ENCODE results near the gene DNAH14. TPM values are rescaled to one million over a fixed set of nuclear protein-coding genes. Genes with fewer than 3 reads are reported as not detected.
"Not testable (repeated sequence)": the region's sequence is repeated elsewhere in the genome, so short reads cannot be mapped to it uniquely, and the experiment has no call there.

The DNAH14 gene
- total RNA-seq, 2 experiments from 2014 or later = 0.27 to 0.34 TPM

- Mint-ChIP-seq H3K9me3 (no peaks in the 10 kb centered on the region), H3K27ac (no peak overlapping the region), H3K27me3 (peaks cover 29% of the 10 kb centered on the region), H3K4me3 (no peak overlapping the region), H3K36me3 (ENCODE audit: low read depth) (no peaks in the 10 kb centered on the region), H3K4me1 (ENCODE audit: low read depth) (no peaks in the 10 kb centered on the region)
- H3K4me3 ChIP-seq (ENCODE audit: low read length) = no peak overlapping the region
- ATAC-seq (ENCODE audit: poor library complexity) = no peak
- intact Hi-C loops (cut with DNase I, micrococcal nuclease) = loop anchor here in 1 of 2 experiments (2.0 kb wide), 1 partner anchor 410 kb away; no protein-coding TSS in a partner anchor
- no peaks in the 10 kb centered on the region for H3K27me3 ChIP-seq (ENCODE audit: control insufficient read depth in 1 of 2, insufficient read depth in 2 of 2, low read length in 2 of 2)
- peak; percentile 58 for TF ChIP-seq CTCF (IDR thresholded peaks at IDR 0.05)
- H3K4me1 ChIP-seq (ENCODE audit: insufficient read depth, low read length) = no peaks in the 10 kb centered on the region
- DNase-seq = peak in 4 of 14 experiments; percentile 4 to 23 (median 16)
- CTCF ChIA-PET = interaction anchor here (1.4 to 1.5 kb wide), 2 partner anchors 10 to 409 kb away, joined by 3 to 18 read pairs; no protein-coding TSS in a partner anchor
- H3K36me3 ChIP-seq (ENCODE audit: insufficient read depth, low read length) = no peaks in the 10 kb centered on the region
- no peak overlapping the region for H3K27ac ChIP-seq (ENCODE audit: low read depth in 1 of 2, low read length in 2 of 2)
- POLR2A ChIA-PET = interaction anchor here (1.4 kb wide), 1 partner anchor 410 kb away, joined by 4 read pairs; no protein-coding TSS in a partner anchor
- no peaks in the 10 kb centered on the region for H3K9me3 ChIP-seq (ENCODE audit: control insufficient read depth in 1 of 2, insufficient read depth in 1 of 2, low read length in 2 of 2)
Observed at GRCh38 chr1:224922404-224923164, 6.9 kb upstream of the DNAH14 start.

DNA sequence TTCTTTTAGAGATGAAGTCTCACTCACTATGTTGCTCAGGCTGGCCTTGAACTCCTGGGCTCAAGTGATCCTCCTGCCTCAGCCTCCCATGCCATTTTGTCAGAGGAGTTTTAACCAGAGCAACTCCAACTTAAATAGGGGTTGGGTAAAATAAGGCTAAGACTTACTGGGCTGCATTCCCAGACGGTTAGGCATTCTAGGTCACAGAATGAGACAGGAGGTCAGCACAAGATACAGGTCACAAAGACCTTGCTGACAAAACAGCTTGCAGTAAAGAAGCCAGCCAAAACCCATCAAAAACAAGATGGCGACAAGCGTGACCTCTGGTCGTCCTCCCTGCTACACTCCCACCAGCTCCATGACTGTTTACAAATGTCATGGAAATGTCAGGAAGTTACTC is 5.7 kb upstream of the DNAH14 start:
- H3K27ac Mint-ChIP-seq = no peak overlapping the region
- H3K27me3 ChIP-seq (ENCODE audit: control insufficient read depth in 1 of 2, insufficient read depth in 2 of 2, low read length in 2 of 2) = no peaks in the 10 kb centered on the region
- ATAC-seq (ENCODE audit: poor library complexity) (no peak), DNase-seq (no peak)
- no peaks in the 10 kb centered on the region for H3K4me1 ChIP-seq (ENCODE audit: insufficient read depth, low read length)
- H3K4me1 Mint-ChIP-seq (ENCODE audit: low read depth) = no peaks in the 10 kb centered on the region
- no peaks in the 10 kb centered on the region for H3K36me3 ChIP-seq (ENCODE audit: insufficient read depth, low read length)
- ChIA-PET CTCF (interaction anchor here (1.5 kb wide), 1 partner anchor 11 kb away, joined by 3 read pairs; no protein-coding TSS in a partner anchor), POLR2A (no interaction called here)
- H3K27ac ChIP-seq (ENCODE audit: low read depth in 1 of 2, low read length in 2 of 2) = no peak overlapping the region
- peaks cover 26% of the 10 kb centered on the region for H3K27me3 Mint-ChIP-seq
- no peaks in the 10 kb centered on the region for H3K36me3 Mint-ChIP-seq (ENCODE audit: low read depth)
- TF ChIP-seq CTCF (IDR thresholded peaks at IDR 0.05) = no peak
- no peaks in the 10 kb centered on the region for H3K9me3 Mint-ChIP-seq
- H3K4me3 Mint-ChIP-seq = no peak overlapping the region
- H3K9me3 ChIP-seq (ENCODE audit: control insufficient read depth in 1 of 2, insufficient read depth in 1 of 2, low read length in 2 of 2) = no peaks in the 10 kb centered on the region
- intact Hi-C loops (cut with DNase I, micrococcal nuclease) = loop anchor here in 1 of 2 experiments (2.0 kb wide), 1 partner anchor 411 kb away; no protein-coding TSS in a partner anchor
- H3K4me3 ChIP-seq (ENCODE audit: low read length) = no peak overlapping the region

DNA sequence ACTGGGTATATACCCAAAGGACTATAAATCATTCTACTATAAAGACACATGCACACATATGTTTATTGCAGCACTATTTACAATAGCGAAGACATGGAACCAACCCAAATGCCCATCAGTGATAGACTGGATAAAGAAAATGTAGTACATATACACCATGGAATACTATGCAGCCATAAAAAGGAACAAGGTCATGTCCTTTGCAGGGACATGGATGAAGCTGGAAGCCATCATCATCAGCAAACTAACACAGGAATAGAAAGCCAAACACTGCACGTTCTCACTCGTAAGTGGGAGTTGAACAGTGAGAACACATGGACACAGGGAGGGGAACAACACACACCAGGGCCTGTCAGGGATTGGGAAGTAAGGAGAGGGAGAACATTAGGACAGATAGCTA is 1.8 kb upstream of the DNAH14 start:
- H3K4me3 ChIP-seq (ENCODE audit: low read length); H3K9me3 ChIP-seq (ENCODE audit: control insufficient read depth in 1 of 2, insufficient read depth in 1 of 2, low read length in 2 of 2); intact Hi-C loops (cut with DNase I, micrococcal nuclease); POLR2A ChIA-PET; H3K4me1 ChIP-seq (ENCODE audit: insufficient read depth, low read length); H3K36me3 ChIP-seq (ENCODE audit: insufficient read depth, low read length); CTCF ChIA-PET; H3K27ac ChIP-seq (ENCODE audit: low read depth in 1 of 2, low read length in 2 of 2); H3K4me1 Mint-ChIP-seq (ENCODE audit: low read depth); H3K9me3 Mint-ChIP-seq; H3K27ac Mint-ChIP-seq; H3K36me3 Mint-ChIP-seq (ENCODE audit: low read depth); H3K4me3 Mint-ChIP-seq; ATAC-seq (ENCODE audit: poor library complexity); DNase-seq: not testable (repeated sequence)
- peaks cover 8 to 12% of the 10 kb centered on the region in 2 experiments for H3K27me3 ChIP-seq (ENCODE audit: control insufficient read depth in 1 of 2, insufficient read depth in 2 of 2, low read length in 2 of 2)
- H3K27me3 Mint-ChIP-seq = peaks cover 45% of the 10 kb centered on the region

Measured in CD4-positive, alpha-beta T cell (primary cell).